ENCODE results near the gene NEK11. TPM values are rescaled to one million over a fixed set of nuclear protein-coding genes. Genes with fewer than 3 reads are reported as not detected.

Gene NEK11
- total and polyA plus RNA-seq, 8 donors, result 0.45 to 24.2 (median 2.3) TPM; not detected in 1

- peaks cover 16 to 90% (median 78%) of the 10 kb centered on the region in 4 donors for H3K36me3 ChIP-seq
- intact Hi-C loops (cut with DNase I; ENCODE audit: low total_unique reads), result no loop called here
- TF ChIP-seq POLR2AphosphoS5 (IDR thresholded peaks at IDR 0.05), result no peak
- no peak for TF ChIP-seq POLR2A (IDR thresholded peaks at IDR 0.05)
- TF ChIP-seq, protein P1, sequence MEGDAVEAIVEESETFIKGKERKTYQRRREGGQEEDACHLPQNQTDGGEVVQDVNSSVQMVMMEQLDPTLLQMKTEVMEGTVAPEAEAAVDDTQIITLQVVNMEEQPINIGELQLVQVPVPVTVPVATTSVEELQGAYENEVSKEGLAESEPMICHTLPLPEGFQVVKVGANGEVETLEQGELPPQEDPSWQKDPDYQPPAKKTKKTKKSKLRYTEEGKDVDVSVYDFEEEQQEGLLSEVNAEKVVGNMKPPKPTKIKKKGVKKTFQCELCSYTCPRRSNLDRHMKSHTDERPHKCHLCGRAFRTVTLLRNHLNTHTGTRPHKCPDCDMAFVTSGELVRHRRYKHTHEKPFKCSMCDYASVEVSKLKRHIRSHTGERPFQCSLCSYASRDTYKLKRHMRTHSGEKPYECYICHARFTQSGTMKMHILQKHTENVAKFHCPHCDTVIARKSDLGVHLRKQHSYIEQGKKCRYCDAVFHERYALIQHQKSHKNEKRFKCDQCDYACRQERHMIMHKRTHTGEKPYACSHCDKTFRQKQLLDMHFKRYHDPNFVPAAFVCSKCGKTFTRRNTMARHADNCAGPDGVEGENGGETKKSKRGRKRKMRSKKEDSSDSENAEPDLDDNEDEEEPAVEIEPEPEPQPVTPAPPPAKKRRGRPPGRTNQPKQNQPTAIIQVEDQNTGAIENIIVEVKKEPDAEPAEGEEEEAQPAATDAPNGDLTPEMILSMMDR (IDR thresholded peaks at IDR 0.05), result no peak
- TF ChIP-seq EP300 (IDR thresholded peaks at IDR 0.05), result no peak
- no peak for DNase-seq
- H3K4me1 ChIP-seq, result no peaks in the 10 kb centered on the region
- H3K27me3 ChIP-seq, result no peaks in the 10 kb centered on the region
- WGBS, 5 donors, result 79 to 100% (median 96%) methylated on average over 1 of the region's 1 CpG
- H3K9me3 ChIP-seq, result no peaks in the 10 kb centered on the region
- H3K4me3 ChIP-seq, result no peak overlapping the region
- H3K27ac ChIP-seq, result no peak overlapping the region
These were observed 17.0 kb upstream of the NEK11 start for GRCh38 chr3:131009698-131010097.

DNA sequence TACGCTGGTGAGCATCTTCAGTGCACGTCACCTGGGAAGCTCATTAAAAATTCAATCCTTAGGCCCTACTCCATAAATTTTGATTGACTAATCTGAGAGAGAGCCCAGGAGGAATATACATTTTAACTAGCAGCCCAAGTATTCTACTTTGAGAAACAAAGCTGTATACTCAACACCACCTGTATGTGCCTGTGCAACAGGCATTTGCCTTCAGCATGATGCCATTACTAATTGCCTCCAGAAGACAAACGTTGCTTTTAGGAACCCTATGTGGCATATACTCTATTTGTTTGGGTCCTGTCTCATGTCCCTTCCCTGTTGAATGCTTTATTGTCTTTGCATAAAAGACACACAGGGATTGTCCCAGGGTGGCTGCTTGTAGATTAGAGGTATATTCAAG lies 7.7 kb upstream of the NEK11 start:
- no peaks in the 10 kb centered on the region for H3K9me3 ChIP-seq
- TF ChIP-seq, protein P1 (IDR thresholded peaks at IDR 0.05), result no peak
- TF ChIP-seq POLR2A (IDR thresholded peaks at IDR 0.05), result no peak
- TF ChIP-seq EP300 (IDR thresholded peaks at IDR 0.05), result no peak
- TF ChIP-seq POLR2AphosphoS5 (IDR thresholded peaks at IDR 0.05), result no peak
- H3K36me3 ChIP-seq, result peaks cover 19 to 52% (median 50%) of the 10 kb centered on the region in 4 donors
- H3K4me3 ChIP-seq, result no peak overlapping the region
- 85 to 94% (median 88%) methylated on average over 3 of the region's 3 CpGs for WGBS, 5 donors
- no peak overlapping the region for H3K27ac ChIP-seq
- intact Hi-C loops (cut with DNase I; ENCODE audit: low total_unique reads), result no loop called here
- H3K4me1 ChIP-seq, result peaks cover 0 to 53% (median 22%) of the 10 kb centered on the region in 4 donors
- no peaks in the 10 kb centered on the region for H3K27me3 ChIP-seq
- DNase-seq, result no peak

DNA sequence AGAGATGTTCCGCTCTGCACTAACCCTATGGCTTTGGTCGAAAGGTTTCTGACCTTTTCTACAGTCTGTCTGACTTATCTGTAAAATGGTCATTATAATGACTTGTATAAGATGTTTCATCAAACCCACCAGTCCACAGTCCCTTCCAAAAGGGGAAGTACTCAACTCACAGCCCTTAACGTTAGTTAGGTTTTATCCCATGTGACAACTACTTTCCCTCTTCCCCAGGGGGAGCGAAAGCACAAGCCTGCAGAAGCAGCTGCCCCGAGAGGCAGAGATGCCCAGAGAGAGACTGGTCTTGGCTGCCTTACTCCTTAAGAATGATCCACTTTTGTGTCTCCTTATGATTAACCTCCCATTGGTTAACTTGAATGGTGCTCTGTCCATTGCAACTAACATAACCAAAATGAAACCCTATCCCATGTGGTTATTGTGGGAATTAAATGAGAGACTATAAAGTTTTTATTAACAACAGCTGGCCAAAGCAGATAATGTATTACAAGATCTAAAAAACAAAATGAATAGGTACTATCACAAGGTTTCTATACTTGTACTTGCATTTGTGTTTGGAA lies 6.5 kb upstream of the NEK11 start:
- TF ChIP-seq POLR2A (IDR thresholded peaks at IDR 0.05) (no peak), POLR2AphosphoS5 (IDR thresholded peaks at IDR 0.05) (no peak), EP300 (IDR thresholded peaks at IDR 0.05) (no peak)
- TF ChIP-seq, protein P1 (IDR thresholded peaks at IDR 0.05), result no peak
- Histone ChIP-seq H3K9me3 (no peaks in the 10 kb centered on the region), H3K27ac (no peak overlapping the region), H3K36me3 (peaks cover 9 to 46% (median 41%) of the 10 kb centered on the region in 4 donors), H3K27me3 (no peaks in the 10 kb centered on the region), H3K4me1 (peaks cover under 1 to 65% (median 28%) of the 10 kb centered on the region in 4 donors), H3K4me3 (no peak overlapping the region)
- WGBS, 5 donors, result 80 to 86% (median 84%) methylated on average over 5 of the region's 5 CpGs
- no peak for DNase-seq
- intact Hi-C loops (cut with DNase I; ENCODE audit: low total_unique reads), result no loop called here

- peak overlapping the region in 3 of 5 donors; percentile 92 to 94 (median 92) for H3K27ac ChIP-seq
- TF ChIP-seq POLR2AphosphoS5 (IDR thresholded peaks at IDR 0.05) (no peak), POLR2A (IDR thresholded peaks at IDR 0.05) (no peak), EP300 (IDR thresholded peaks at IDR 0.05) (no peak)
- TF ChIP-seq, protein P1 (IDR thresholded peaks at IDR 0.05), result no peak
- H3K4me3 ChIP-seq, result peak overlapping the region; percentile 60 to 70 (median 68)
- H3K4me1 ChIP-seq, result peaks cover 9 to 64% (median 37%) of the 10 kb centered on the region in 4 donors
- intact Hi-C loops (cut with DNase I; ENCODE audit: low total_unique reads), result no loop called here
- H3K27me3 ChIP-seq, result no peaks in the 10 kb centered on the region
- no peaks in the 10 kb centered on the region for H3K9me3 ChIP-seq
- DNase-seq, result no peak
- 14 to 55% (median 50%) methylated on average over 1 of the region's 1 CpG for WGBS, 5 donors
- H3K36me3 ChIP-seq, result peaks cover 0 to 9% (median 9%) of the 10 kb centered on the region in 4 donors
These were observed 1.1 kb upstream of the NEK11 start for GRCh38 chr3:131025539-131025938.
